ENCODE measurements around the gene STAG1.

DNA sequence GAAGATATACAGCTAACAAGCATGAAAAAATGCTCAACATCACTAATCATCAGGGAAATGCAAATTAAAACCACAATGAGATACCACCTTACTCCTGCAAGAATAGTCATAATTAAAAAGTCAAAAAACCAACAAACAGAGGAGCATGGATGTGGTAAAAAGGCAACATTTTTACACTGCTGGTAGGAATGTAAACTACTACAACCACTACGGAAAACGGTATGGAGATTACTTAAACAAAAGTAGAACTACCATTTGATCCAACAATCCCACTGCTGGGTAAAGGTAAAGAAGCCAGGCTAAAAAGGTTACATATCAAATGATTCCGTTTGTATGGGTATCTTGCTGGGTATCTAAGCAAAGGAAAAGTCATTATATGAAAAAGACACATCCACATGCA is 53.8 kb downstream of the STAG1 start:
- TF ChIP-seq, protein P1, sequence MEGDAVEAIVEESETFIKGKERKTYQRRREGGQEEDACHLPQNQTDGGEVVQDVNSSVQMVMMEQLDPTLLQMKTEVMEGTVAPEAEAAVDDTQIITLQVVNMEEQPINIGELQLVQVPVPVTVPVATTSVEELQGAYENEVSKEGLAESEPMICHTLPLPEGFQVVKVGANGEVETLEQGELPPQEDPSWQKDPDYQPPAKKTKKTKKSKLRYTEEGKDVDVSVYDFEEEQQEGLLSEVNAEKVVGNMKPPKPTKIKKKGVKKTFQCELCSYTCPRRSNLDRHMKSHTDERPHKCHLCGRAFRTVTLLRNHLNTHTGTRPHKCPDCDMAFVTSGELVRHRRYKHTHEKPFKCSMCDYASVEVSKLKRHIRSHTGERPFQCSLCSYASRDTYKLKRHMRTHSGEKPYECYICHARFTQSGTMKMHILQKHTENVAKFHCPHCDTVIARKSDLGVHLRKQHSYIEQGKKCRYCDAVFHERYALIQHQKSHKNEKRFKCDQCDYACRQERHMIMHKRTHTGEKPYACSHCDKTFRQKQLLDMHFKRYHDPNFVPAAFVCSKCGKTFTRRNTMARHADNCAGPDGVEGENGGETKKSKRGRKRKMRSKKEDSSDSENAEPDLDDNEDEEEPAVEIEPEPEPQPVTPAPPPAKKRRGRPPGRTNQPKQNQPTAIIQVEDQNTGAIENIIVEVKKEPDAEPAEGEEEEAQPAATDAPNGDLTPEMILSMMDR (IDR thresholded peaks at IDR 0.05) = no peak
- TF ChIP-seq POLR2A (IDR thresholded peaks at IDR 0.05) = no peak
- no peak for TF ChIP-seq POLR2AphosphoS5 (IDR thresholded peaks at IDR 0.05)
- no peak for TF ChIP-seq EP300 (IDR thresholded peaks at IDR 0.05)

Measured in stomach (tissue), 4 donors.